Mucosa of descending colon (tissue), 3 donors: ENCODE measurements around the gene FKBP8. TPM values are rescaled to one million over a fixed set of nuclear protein-coding genes. Genes with fewer than 3 reads are reported as not detected.

Experiments
- ATAC-seq: fragments of 200-7000 bp; cut with Tn5 transposase; one replicate; pipeline ENCODE4 v1.9.1; 2020; ENCODE audit warnings: mild to moderate bottlenecking, moderate library complexity
- DNase-seq, 3 donors: peaks; one replicate each; pipeline ENCODE4 v3.0.0-alpha.2; 2020
- H3K36me3 ChIP-seq: fragments of 200-600 bp; one replicate; pipeline ENCODE4 v1.8.0; 2021; ENCODE audit warnings: low read depth, mild to moderate bottlenecking
- H3K4me1 ChIP-seq: fragments of 200-600 bp; one replicate; pipeline ENCODE4 v1.8.0; 2021; ENCODE audit warnings: low read depth, mild to moderate bottlenecking
- H3K4me3 ChIP-seq: fragments of 200-600 bp; one replicate; pipeline ENCODE4 v1.8.0; 2021; ENCODE audit warnings: mild to moderate bottlenecking
- H3K9me3 ChIP-seq: fragments of 200-600 bp; one replicate; pipeline ENCODE4 v1.8.0; 2021; ENCODE audit warnings: mild to moderate bottlenecking
- intact Hi-C, 2 donors: fragments of 100-400 bp; cut with DNase I in 1 of 2; cut with micrococcal nuclease in 1 of 2; formaldehyde crosslinking; loops; one replicate each; pipeline versions ENCODE4 v1.11.0 to v1.11.1; 2022; cut with DNase I, micrococcal nuclease
- total RNA-seq, 3 donors: library from RNA; stranded (reverse); fragmentation: NEBNext Ultra II Directional in 2 of 3; extraction: Animal tissue kit (Norgen Biotek cat#: 25700) in 2 of 3; gene quantifications; one replicate each; pipeline versions ENCODE4 v1.2.1 to v1.2.4, GENCODE V29; 2021 to 2023
- TF ChIP-seq, protein P1 (sequence below): fragments of 200-600 bp; IDR thresholded peaks from one replicate; pipeline ENCODE4 v1.8.0; 2022; ENCODE audit warnings: antibody characterized with exemption, mild to moderate bottlenecking
- donor health status: DM: no; HTN: no; CAD: no; lungs with moderate emphysema.
- donor health status: DM: no; HTN: no; CAD: no.
- donor health status: DM: no; HTN: yes; CAD: no.

FKBP8 gene
- total RNA-seq, 3 donors from 2014 or later: 152 to 256 (median 162) TPM

DNA sequence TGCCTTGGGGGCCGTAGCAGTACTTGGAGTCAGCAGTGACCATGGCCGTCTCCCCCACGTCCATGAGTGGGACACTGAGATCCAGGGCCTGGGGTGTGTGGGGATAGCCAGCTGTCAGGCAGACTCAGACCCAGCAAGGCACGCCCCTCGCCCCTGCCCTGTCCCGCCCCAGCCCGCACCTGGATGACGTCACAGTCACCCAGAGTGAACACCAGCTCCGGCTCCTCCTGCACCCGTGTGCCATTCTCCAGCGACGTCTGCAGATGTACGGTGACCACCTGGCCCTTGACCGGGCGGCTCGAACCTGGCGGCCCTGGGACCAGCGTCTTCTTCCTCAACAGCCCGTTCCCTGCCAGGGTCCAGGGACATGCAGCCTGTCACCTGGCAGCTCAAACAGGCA, 4.0 kb downstream of the FKBP8 start:
- intact Hi-C loops: no loop called here
- Histone ChIP-seq H3K9me3 (no peaks in the 10 kb centered on the region), H3K36me3 (no peaks in the 10 kb centered on the region), H3K4me1 (peaks cover 11% of the 10 kb centered on the region), H3K4me3 (no peak overlapping the region)
- ATAC-seq (no peak), DNase-seq (no peak)
- TF ChIP-seq, protein P1, sequence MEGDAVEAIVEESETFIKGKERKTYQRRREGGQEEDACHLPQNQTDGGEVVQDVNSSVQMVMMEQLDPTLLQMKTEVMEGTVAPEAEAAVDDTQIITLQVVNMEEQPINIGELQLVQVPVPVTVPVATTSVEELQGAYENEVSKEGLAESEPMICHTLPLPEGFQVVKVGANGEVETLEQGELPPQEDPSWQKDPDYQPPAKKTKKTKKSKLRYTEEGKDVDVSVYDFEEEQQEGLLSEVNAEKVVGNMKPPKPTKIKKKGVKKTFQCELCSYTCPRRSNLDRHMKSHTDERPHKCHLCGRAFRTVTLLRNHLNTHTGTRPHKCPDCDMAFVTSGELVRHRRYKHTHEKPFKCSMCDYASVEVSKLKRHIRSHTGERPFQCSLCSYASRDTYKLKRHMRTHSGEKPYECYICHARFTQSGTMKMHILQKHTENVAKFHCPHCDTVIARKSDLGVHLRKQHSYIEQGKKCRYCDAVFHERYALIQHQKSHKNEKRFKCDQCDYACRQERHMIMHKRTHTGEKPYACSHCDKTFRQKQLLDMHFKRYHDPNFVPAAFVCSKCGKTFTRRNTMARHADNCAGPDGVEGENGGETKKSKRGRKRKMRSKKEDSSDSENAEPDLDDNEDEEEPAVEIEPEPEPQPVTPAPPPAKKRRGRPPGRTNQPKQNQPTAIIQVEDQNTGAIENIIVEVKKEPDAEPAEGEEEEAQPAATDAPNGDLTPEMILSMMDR: no peak

DNA sequence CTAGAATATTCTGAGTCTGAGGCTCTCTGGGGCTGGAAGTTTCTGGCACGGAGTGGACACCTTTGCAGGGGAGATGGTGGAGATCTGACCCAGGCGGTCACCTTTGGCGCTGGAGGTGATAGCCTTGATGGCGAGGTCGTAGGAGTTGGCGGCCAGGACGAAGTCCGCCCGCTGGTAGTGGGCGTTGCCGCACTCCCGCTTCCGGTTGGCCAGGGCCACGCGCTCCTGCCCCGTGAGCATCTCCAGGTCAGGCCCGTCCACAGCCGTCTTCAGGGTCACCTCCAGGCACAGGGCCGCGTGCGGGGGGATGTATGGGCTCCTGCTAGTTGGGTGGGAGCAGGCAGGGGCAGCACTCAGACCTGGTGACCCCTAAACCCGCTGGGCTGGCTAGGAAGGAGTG, 5.3 kb downstream of the FKBP8 start:
- DNase-seq (no peak), ATAC-seq (no peak)
- H3K9me3 ChIP-seq: no peaks in the 10 kb centered on the region
- H3K4me3 ChIP-seq: no peak overlapping the region
- no peaks in the 10 kb centered on the region for H3K36me3 ChIP-seq
- intact Hi-C loops: no loop called here
- peaks cover 6% of the 10 kb centered on the region for H3K4me1 ChIP-seq
- TF ChIP-seq, protein P1: no peak

DNA sequence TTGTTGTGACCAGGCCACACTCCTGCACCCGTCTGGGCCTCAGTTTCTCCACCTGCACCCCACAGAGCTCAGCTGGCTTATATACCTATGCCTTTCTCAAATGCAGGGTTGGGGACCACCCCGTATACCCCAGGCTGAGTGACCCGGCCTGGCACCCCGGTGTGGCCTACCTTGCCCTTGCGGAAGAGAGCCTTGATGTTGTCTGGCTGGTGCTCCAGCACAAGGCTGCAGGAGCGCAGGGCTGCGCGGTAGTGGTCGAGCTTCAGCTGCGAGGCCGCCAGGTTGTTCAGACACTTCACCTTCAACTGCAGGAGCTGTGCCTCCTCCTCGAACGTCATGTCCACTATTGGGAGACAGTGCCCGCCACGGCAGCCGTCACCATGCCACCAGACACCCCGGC, 5.9 kb downstream of the FKBP8 start:
- ATAC-seq (no peak), DNase-seq (no peak)
- TF ChIP-seq, protein P1: no peak
- Histone ChIP-seq H3K4me1 (peaks cover 6% of the 10 kb centered on the region), H3K4me3 (no peak overlapping the region), H3K36me3 (no peaks in the 10 kb centered on the region), H3K9me3 (no peaks in the 10 kb centered on the region)
- intact Hi-C loops: no loop called here

DNA sequence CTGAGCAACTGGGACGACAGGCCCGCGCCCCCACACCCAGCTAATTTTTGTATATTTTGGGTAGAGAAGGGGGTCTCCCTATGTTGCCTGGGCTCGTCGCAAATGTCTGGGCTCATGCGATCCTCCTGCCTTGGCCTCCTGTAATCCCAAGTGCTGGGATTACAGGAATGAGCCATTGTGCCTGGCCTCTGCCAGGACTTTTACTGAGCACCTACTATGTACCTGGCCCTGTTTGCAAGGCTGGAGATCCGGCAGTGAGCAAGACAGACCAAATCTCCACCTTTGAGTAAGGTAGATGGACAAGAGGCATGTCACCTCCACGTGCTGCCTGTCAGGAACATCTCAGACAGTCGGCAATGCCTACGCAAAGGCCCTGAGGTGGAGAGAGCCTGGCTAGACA, 6.9 kb downstream of the FKBP8 start:
- TF ChIP-seq, protein P1: no peak
- Histone ChIP-seq H3K9me3 (no peaks in the 10 kb centered on the region), H3K4me1 (no peaks in the 10 kb centered on the region), H3K36me3 (no peaks in the 10 kb centered on the region), H3K4me3 (no peak overlapping the region)
- DNase-seq (no peak), ATAC-seq (no peak)
- intact Hi-C loops: no loop called here

DNA sequence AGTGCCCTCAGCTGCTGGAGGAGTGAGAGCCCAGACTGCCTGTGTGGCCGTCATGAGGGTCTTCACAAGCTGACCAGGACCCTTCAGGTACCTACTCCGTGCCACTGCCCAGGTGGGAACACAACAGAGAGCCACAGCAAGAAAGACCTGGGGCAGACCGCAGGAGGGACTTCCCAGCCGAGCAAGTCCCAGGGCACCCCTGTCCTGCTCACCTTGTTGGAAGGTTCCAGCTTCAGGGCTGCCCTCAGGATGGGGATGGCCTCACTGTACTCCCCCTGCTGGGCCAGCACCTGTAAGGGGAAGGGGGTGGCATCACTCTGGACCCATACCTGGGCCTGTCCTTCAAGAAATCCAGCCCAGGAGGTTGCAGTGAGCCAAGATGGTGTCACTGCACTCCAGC, 10.3 kb downstream of the FKBP8 start:
- TF ChIP-seq, protein P1: no peak
- no peaks in the 10 kb centered on the region for H3K4me1 ChIP-seq
- peak; percentile 18 for ATAC-seq
- H3K4me3 ChIP-seq: no peak overlapping the region
- intact Hi-C loops: no loop called here
- H3K36me3 ChIP-seq: no peaks in the 10 kb centered on the region
- DNase-seq: no peak
- H3K9me3 ChIP-seq: no peaks in the 10 kb centered on the region
